ENCODE measurements around the gene PC. TPM values are rescaled to one million over a fixed set of nuclear protein-coding genes. Genes with fewer than 3 reads are reported as not detected.

Gene PC
- polyA plus RNA-seq, 3 donors, result 4.6 to 7.1 (median 6.0) TPM

GRCh38 chr11:66823700-66824099 is 134.5 kb downstream of the PC start:
- Mint-ChIP-seq H3K36me3 (no peaks in the 10 kb centered on the region), H3K27ac (no peak overlapping the region), H3K9me3 (no peaks in the 10 kb centered on the region), H3K4me1 (no peaks in the 10 kb centered on the region), H3K4me3 (no peak overlapping the region), H3K27me3 (ENCODE audit: low read depth in 3 of 3) (peaks cover 0 to 2% (median 0%) of the 10 kb centered on the region in 3 donors)
- H3K36me3 ChIP-seq (replicated peaks in 1 of 2; ENCODE audit: control insufficient read depth in 1 of 2, insufficient read depth in 2 of 2, low read length in 2 of 2), result no peaks in the 10 kb centered on the region
- no peaks in the 10 kb centered on the region for H3K79me2 ChIP-seq (ENCODE audit: insufficient read depth, low read length)
- no peak overlapping the region for H3K9ac ChIP-seq (ENCODE audit: insufficient read depth, low read length, poor library complexity, severe bottlenecking)
- no peak overlapping the region for H3K27ac ChIP-seq (ENCODE audit: low read depth in 1 of 2, low read length in 2 of 2)
- no peaks in the 10 kb centered on the region for H3K27me3 ChIP-seq (ENCODE audit: control insufficient read depth in 2 of 2, insufficient read depth in 2 of 2, low read length in 2 of 2)
- H3K4me1 ChIP-seq (ENCODE audit: control insufficient read depth in 1 of 2, insufficient read depth in 2 of 2, low read length in 2 of 2), result no peaks in the 10 kb centered on the region
- no peaks in the 10 kb centered on the region for H4K20me1 ChIP-seq (ENCODE audit: insufficient read depth, low read length)
- TF ChIP-seq CTCF (IDR thresholded peaks at IDR 0.05), result no peak
- no peak overlapping the region for H3K4me3 ChIP-seq (replicated peaks in 1 of 3; ENCODE audit: low read depth in 2 of 3, low read length in 3 of 3)
- 100% methylated on average over 2 of the region's 4 CpGs for WGBS (ENCODE audit: insufficient coverage)
- intact Hi-C loops (cut with micrococcal nuclease), result no loop called here
- no peaks in the 10 kb centered on the region for H3K9me3 ChIP-seq (replicated peaks in 1 of 2; ENCODE audit: control insufficient read depth in 1 of 2, insufficient read depth in 1 of 2, low read length in 2 of 2)
- H3K4me2 ChIP-seq (replicated peaks; ENCODE audit: extremely low read depth, low read length, poor library complexity, severe bottlenecking), result no peak overlapping the region
- no peak overlapping the region for H2AFZ ChIP-seq (ENCODE audit: insufficient read depth, low read depth, low read length, poor library complexity, severe bottlenecking)
- no peak for DNase-seq

GRCh38 chr11:66820901-66821300 is 137.3 kb downstream of the PC start:
- intact Hi-C loops (cut with micrococcal nuclease), result no loop called here
- H3K27me3 Mint-ChIP-seq (ENCODE audit: low read depth in 3 of 3), result peaks cover 0 to 3% (median 0%) of the 10 kb centered on the region in 3 donors
- no peaks in the 10 kb centered on the region for H3K9me3 Mint-ChIP-seq
- no peaks in the 10 kb centered on the region for H3K4me1 Mint-ChIP-seq
- Histone ChIP-seq H3K27me3 (ENCODE audit: control insufficient read depth in 2 of 2, insufficient read depth in 2 of 2, low read length in 2 of 2) (no peaks in the 10 kb centered on the region), H3K36me3 (replicated peaks in 1 of 2; ENCODE audit: control insufficient read depth in 1 of 2, insufficient read depth in 2 of 2, low read length in 2 of 2) (no peaks in the 10 kb centered on the region), H3K4me3 (replicated peaks in 1 of 3; ENCODE audit: low read depth in 2 of 3, low read length in 3 of 3) (no peak overlapping the region), H3K9ac (ENCODE audit: insufficient read depth, low read length, poor library complexity, severe bottlenecking) (no peak overlapping the region), H2AFZ (ENCODE audit: insufficient read depth, low read depth, low read length, poor library complexity, severe bottlenecking) (no peak overlapping the region), H3K27ac (ENCODE audit: low read depth in 1 of 2, low read length in 2 of 2) (no peak overlapping the region), H4K20me1 (ENCODE audit: insufficient read depth, low read length) (no peaks in the 10 kb centered on the region), H3K4me2 (replicated peaks; ENCODE audit: extremely low read depth, low read length, poor library complexity, severe bottlenecking) (no peak overlapping the region), H3K4me1 (ENCODE audit: control insufficient read depth in 1 of 2, insufficient read depth in 2 of 2, low read length in 2 of 2) (no peaks in the 10 kb centered on the region), H3K79me2 (ENCODE audit: insufficient read depth, low read length) (no peaks in the 10 kb centered on the region), H3K9me3 (replicated peaks in 1 of 2; ENCODE audit: control insufficient read depth in 1 of 2, insufficient read depth in 1 of 2, low read length in 2 of 2) (no peaks in the 10 kb centered on the region)
- DNase-seq, result no peak
- H3K4me3 Mint-ChIP-seq, result no peak overlapping the region
- 80% methylated on average over 1 of the region's 3 CpGs for WGBS (ENCODE audit: insufficient coverage)
- H3K36me3 Mint-ChIP-seq, result no peaks in the 10 kb centered on the region
- TF ChIP-seq CTCF (IDR thresholded peaks at IDR 0.05), result no peak
- H3K27ac Mint-ChIP-seq, result no peak overlapping the region
